Measurements from ENCODE around the gene SMIM29. TPM values are rescaled to one million over a fixed set of nuclear protein-coding genes. Genes with fewer than 3 reads are reported as not detected.
A peak's percentile ranks its signal among the peaks of the same experiment; 100 is the strongest.

The SMIM29 gene
- total RNA-seq, 4 donors from 2014 or later: 8.2 to 14.9 (median 12.5) TPM

DNA sequence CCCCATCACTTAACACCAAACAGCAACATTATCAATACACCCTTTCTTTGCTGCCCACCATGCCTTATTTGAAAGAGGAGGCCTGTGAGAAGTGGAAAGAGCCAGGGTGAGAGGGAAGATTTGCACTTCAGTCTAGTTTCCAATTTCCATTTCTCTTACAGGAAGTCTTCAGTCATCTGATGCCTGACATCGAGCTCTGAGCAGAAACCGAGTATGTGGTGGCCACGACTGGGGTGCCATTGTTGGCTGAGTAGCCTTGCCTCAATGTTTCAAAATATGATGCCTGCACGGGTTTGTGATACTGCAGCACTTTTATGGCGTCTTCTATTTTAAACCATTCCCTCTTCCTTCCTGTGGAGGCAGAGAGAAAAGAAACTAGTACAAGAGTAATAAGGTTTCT lies 39.8 kb upstream of the SMIM29 start:
- H3K27ac ChIP-seq: no peak overlapping the region
- no peaks in the 10 kb centered on the region for H3K27me3 ChIP-seq
- H3K4me3 ChIP-seq: no peak overlapping the region
- H3K36me3 ChIP-seq: peaks cover 0 to 11% (median 0%) of the 10 kb centered on the region in 4 donors
- H3K9me3 ChIP-seq: no peaks in the 10 kb centered on the region
- in situ Hi-C loops (cut with MboI; ENCODE audit: low pct_ligation_motif_present in 1 of 4, low pct_unique_long_range_greater_than_20kb in 1 of 4, low sequenced_read_pairs in 3 of 4): no loop called here
- TF ChIP-seq, protein P1, sequence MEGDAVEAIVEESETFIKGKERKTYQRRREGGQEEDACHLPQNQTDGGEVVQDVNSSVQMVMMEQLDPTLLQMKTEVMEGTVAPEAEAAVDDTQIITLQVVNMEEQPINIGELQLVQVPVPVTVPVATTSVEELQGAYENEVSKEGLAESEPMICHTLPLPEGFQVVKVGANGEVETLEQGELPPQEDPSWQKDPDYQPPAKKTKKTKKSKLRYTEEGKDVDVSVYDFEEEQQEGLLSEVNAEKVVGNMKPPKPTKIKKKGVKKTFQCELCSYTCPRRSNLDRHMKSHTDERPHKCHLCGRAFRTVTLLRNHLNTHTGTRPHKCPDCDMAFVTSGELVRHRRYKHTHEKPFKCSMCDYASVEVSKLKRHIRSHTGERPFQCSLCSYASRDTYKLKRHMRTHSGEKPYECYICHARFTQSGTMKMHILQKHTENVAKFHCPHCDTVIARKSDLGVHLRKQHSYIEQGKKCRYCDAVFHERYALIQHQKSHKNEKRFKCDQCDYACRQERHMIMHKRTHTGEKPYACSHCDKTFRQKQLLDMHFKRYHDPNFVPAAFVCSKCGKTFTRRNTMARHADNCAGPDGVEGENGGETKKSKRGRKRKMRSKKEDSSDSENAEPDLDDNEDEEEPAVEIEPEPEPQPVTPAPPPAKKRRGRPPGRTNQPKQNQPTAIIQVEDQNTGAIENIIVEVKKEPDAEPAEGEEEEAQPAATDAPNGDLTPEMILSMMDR (IDR thresholded peaks at IDR 0.05): no peak
- no peak for TF ChIP-seq POLR2A (IDR thresholded peaks at IDR 0.05)
- no peak for TF ChIP-seq EP300 (IDR thresholded peaks at IDR 0.05; ENCODE audit: low read depth)
- no peak for TF ChIP-seq POLR2AphosphoS5 (IDR thresholded peaks at IDR 0.05)
- no peak for DNase-seq
- WGBS, 2 donors (ENCODE audit: low coverage in 1 of 2): 53% methylated on average over 5 of the region's 5 CpGs; no CpG with 5 or more reads in 1 of the 2 donors
- H3K4me1 ChIP-seq: peaks cover 0 to 10% (median 2%) of the 10 kb centered on the region in 4 donors
- intact Hi-C loops (cut with DNase I; ENCODE audit: low total_unique reads): no loop called here

DNA sequence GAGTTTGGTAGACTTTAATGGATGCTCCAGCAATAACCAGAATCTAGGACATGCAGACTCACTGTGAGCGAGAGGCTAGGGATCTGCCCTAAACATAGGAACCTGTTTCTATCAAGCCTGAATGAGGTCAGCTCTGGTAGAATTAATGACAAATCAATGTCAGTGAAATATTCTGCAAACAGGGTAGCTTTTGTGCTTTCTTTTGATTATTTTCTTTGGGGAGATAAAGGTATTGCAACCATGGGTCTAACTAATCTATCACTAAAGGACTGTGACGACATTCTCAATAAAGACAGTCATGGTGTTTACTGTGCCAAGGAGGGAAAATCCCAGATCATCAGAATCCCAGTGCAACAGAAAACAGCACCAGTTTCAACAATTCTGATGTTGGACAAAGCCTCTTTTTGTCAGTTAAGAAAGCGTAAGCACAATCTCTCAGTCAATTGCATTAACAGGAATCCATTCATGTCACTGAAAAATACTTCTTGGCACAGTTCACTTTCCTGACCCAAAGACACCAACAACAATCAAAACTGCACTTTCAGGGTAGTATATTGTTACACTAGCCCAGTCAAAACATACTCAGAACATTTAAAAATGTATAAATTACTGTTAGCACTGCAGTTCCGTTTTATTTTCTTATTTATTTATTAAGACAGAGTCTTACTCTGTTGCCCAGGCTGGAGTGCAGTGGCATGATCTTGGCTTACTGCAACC lies 36.8 kb upstream of the SMIM29 start:
- Histone ChIP-seq H3K4me3 (no peak overlapping the region), H3K9me3 (no peaks in the 10 kb centered on the region), H3K4me1 (peaks cover 0 to 10% (median 2%) of the 10 kb centered on the region in 4 donors), H3K27me3 (no peaks in the 10 kb centered on the region), H3K36me3 (no peaks in the 10 kb centered on the region), H3K27ac (peak overlapping the region; percentile 24 to 55 (median 31))
- WGBS, 2 donors (ENCODE audit: low coverage in 1 of 2): 75 to 90% methylated on average over 1 to 4 of the region's 4 CpGs
- in situ Hi-C loops (cut with MboI; ENCODE audit: low pct_ligation_motif_present in 1 of 4, low pct_unique_long_range_greater_than_20kb in 1 of 4, low sequenced_read_pairs in 3 of 4) (no loop called here), intact Hi-C loops (cut with DNase I; ENCODE audit: low total_unique reads) (no loop called here)
- TF ChIP-seq POLR2AphosphoS5 (IDR thresholded peaks at IDR 0.05): no peak
- no peak for TF ChIP-seq EP300 (IDR thresholded peaks at IDR 0.05; ENCODE audit: low read depth)
- TF ChIP-seq, protein P1 (IDR thresholded peaks at IDR 0.05): no peak
- TF ChIP-seq POLR2A (IDR thresholded peaks at IDR 0.05): no peak
- no peak for DNase-seq

DNA sequence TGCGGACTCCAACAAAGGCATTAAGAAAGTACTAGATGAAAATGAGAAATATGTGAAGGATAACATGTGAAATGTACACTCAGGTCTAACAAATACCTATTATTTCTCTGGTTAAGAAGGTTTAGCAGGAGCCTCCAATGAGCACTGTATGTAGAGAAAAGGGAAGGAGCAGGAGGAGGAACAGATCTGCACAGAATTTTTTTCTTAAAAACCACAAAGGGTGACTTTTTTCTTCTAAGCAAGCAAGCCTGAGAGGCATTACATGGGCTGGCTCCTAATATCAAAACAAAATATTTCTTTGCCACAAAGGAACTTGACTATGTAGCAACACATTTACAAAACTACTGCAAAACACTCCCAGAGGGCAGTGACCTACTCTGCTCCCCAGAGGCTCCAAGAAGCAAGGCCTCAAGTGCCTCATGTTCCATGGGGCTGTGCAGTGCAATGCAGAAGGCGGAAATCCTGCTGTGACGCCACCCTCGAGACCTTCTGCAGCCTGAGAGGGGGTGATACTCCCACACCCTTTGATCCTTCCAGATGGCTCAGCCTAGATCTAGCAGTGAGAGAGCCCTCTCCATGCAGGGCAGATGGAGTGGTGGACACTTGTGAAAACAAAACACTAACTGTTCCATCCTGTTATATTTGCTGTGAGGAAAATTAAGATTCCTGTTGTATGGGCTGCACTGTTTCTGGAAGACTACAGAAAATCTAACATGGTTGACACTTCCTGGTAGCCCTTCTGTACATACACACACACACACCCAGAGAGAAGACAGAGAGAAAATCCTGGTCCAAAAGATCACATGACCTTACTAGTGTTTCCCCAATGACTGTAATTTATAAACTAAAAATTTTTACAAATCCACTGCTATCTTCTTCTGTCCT lies 36.0 kb upstream of the SMIM29 start:
- no peaks in the 10 kb centered on the region for H3K9me3 ChIP-seq
- DNase-seq: peak; percentile 31
- in situ Hi-C loops (cut with MboI; ENCODE audit: low pct_ligation_motif_present in 1 of 4, low pct_unique_long_range_greater_than_20kb in 1 of 4, low sequenced_read_pairs in 3 of 4): no loop called here
- TF ChIP-seq POLR2AphosphoS5 (IDR thresholded peaks at IDR 0.05): no peak
- TF ChIP-seq, protein P1 (IDR thresholded peaks at IDR 0.05): no peak
- TF ChIP-seq EP300 (IDR thresholded peaks at IDR 0.05; ENCODE audit: low read depth): no peak
- no peak for TF ChIP-seq POLR2A (IDR thresholded peaks at IDR 0.05)
- H3K4me3 ChIP-seq: no peak overlapping the region
- no peaks in the 10 kb centered on the region for H3K27me3 ChIP-seq
- intact Hi-C loops (cut with DNase I; ENCODE audit: low total_unique reads): no loop called here
- H3K4me1 ChIP-seq: peaks cover 0 to 10% (median 2%) of the 10 kb centered on the region in 4 donors
- peak overlapping the region; percentile 24 to 55 (median 31) for H3K27ac ChIP-seq
- H3K36me3 ChIP-seq: no peaks in the 10 kb centered on the region
- WGBS, 2 donors (ENCODE audit: low coverage in 1 of 2): 84 to 90% methylated on average over 1 to 4 of the region's 4 CpGs

DNA sequence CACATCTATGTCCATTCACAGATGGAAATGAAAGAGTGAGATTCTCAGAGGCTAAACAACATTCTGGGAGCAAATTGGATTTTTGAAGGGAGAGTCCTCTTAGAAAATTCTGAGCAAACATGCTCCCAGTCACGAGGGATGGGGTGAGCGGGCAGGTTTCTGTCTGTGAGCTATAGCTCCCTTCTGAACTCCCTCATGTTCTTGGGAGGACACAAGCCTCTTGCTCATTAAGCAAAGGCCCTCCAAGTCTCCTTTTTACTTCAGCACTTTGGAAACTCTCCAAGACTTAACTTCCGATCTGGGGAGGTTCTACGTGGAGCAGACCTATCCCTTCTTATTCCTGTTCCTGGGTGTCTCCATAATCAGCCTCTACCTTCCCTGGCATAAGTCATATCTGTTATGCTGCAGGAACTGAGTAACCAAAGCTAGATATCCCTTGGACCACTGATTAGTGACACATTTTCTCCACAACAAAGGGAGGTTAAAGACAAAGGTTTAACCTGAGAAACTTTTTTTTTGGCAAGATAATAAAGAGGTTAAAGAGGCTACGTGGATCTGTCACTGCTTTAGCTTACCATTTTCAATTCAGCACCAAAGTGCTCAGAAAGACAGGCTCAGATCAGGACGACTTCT lies 33.0 kb upstream of the SMIM29 start:
- peaks cover 0 to 10% (median 2%) of the 10 kb centered on the region in 4 donors for H3K4me1 ChIP-seq
- H3K27me3 ChIP-seq: no peaks in the 10 kb centered on the region
- in situ Hi-C loops (cut with MboI; ENCODE audit: low pct_ligation_motif_present in 1 of 4, low pct_unique_long_range_greater_than_20kb in 1 of 4, low sequenced_read_pairs in 3 of 4) (no loop called here), intact Hi-C loops (cut with DNase I; ENCODE audit: low total_unique reads) (no loop called here)
- TF ChIP-seq POLR2A (IDR thresholded peaks at IDR 0.05): no peak
- TF ChIP-seq, protein P1 (IDR thresholded peaks at IDR 0.05): no peak
- no peak overlapping the region for H3K4me3 ChIP-seq
- no peak overlapping the region for H3K27ac ChIP-seq
- WGBS, 2 donors (ENCODE audit: low coverage in 1 of 2): 79 to 89% methylated on average over 5 to 6 of the region's 6 CpGs
- no peaks in the 10 kb centered on the region for H3K36me3 ChIP-seq
- DNase-seq: no peak
- no peaks in the 10 kb centered on the region for H3K9me3 ChIP-seq

Measured in transverse colon (tissue), 4 donors.